Cortex of kidney (tissue), 1 donor: ENCODE results near the gene MBNL2.

Experiments
- DNase-seq: peaks from one replicate; lab custom pipeline; 2025; lab: John Stamatoyannopoulos, UW

The MBNL2 gene

DNA sequence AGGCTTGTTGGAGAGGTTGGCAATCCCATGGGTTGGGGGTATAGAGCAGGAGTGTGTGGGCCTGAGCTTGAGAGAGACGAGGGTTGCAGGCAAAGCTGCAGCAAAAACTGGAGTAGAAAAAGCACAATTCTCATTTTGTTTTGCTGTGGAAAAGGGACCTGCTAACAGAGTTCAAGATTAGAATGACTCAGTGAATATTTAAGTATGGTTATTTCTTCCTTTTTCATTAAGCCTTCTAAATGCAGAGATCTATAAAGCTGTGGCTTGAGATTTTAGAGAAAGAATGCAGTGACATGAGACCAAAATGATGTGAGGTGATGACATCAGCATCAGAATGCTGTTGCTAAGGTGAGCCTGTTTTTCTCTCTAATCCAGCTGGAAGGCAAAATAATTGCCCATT is 10.8 kb upstream of the MBNL2 start:
- DNase-seq: no peak

DNA sequence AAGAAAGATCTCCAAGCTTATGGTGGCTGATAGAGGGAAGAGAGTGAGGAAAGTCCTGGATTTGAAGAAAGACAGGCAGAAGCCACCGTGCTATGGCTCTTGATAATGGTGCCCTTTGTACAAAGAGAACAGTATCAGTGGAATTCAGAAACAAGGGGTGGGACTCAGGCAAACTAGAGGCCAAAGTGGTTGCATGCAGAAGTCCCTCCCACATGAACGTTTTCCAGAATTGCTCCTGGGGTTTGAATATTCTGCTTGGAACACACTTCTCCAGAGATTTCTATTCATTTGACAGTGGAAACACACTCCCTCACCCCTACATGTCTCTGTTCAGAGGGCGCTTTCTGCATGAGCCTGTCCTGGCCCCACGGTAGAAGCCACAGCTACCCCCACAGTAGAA is 10.1 kb upstream of the MBNL2 start:
- no peak for DNase-seq

DNA sequence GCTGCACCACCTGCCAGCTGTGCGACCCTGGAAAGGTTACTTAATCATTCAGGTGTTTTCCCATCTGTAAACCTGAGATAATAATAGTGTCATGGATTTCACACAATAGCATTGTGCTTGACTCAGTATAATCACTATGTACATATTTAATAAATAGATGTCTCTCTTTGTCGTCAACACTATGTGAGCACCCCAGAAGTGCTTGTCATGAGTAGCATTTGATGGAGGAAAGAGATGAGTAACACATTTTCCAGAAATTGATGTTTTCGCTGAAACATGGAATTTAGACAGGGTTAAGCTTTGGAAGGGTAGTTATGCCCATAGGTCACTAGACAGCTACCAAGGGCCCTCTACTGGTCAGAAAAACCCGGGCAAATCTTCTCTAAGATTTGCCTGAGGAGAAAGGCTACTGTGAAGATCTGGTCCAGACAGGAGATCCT is 9.5 kb upstream of the MBNL2 start:
- DNase-seq: no peak

DNA sequence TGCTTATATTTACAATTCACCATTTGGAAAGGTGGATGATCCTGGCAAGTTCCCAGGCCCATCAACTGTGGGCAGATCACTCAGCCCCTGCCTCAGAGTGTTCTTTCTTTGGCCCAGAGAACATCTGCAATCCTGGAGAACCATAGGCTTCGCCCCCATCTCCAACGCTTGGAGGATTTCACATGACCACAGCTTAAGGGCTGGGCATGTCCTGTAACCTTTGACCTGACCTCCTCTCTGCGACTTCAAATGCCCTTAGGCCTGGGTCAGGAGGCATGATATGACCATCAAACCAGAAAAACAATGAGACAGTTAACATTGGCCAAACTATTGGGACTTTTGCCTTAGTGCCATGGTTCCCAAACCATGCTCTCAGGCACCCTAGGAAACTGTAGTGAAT is 7.2 kb upstream of the MBNL2 start:
- no peak for DNase-seq

DNA sequence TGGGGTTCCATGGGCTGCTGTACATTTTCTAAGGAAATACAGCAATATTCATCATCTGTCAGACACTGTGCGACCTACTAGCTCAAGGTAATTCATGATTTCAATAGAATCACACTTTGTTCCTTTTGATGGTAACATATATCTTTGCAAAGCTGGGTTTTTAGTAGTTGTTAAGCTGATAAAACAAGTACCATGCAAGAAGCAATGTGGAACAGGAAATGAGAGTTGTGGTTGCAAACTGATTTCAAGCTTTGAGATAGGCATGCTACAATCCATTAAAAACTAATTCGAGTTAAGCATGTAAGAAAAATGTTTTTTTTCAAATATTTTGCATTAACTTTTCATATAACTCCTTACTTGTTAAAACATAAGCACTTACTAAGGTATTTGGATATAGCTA is 6.8 kb upstream of the MBNL2 start:
- no peak for DNase-seq

DNA sequence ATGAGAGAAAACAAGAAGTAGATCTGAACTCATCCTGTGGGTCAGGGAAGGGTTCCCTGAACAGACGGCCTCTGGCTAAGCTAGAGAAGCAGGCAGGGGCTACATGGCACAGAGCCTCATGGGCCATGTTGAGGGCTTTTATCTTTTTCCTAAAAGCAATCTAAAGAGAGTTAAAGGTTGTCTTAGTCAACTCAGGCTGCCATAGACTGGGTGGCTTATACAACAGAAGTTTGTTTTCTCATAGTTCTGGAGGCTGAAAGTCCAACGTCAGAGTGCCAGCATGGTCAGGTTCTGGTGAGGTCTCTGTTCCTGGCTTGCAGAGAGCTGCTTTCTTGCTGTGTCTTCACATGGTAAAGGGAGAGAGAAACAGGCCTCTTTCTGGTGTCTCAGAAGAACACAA is 2.9 kb upstream of the MBNL2 start:
- no peak for DNase-seq

DNA sequence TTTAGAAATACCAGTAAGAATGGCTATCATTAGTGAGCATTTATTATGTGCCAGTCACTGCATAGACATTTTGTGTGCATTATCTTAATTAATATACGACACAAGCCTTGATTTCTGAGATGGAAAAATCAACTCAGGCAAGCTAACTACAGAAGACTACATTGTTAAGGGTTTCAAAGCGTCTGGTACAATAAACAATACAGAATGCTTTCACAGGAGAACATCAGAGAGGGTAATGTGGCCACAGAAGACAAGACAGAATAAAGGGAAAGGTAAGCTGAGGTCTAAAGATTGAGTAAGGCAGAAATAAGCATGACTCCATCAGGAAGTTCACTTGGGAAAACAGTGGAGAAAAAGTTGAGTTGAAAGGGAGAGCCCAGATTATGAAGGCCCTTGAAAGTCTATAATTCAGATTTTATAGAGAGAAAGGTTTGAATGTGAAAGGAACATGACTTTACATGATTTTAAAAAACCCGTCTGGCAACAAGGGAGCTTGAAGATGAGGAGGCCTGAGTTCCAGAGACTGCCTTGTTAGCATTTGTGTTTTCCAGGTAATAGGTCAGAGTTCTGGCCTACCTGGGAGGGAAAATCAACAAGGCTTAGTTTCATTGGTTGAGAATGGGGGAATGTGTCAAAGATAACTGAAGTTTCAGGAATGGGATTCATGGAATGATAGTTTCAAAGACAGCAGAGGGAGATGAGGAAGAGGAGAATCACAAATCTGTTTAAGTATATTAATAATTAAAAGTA is 1.8 kb upstream of the MBNL2 start:
- DNase-seq: no peak

DNA sequence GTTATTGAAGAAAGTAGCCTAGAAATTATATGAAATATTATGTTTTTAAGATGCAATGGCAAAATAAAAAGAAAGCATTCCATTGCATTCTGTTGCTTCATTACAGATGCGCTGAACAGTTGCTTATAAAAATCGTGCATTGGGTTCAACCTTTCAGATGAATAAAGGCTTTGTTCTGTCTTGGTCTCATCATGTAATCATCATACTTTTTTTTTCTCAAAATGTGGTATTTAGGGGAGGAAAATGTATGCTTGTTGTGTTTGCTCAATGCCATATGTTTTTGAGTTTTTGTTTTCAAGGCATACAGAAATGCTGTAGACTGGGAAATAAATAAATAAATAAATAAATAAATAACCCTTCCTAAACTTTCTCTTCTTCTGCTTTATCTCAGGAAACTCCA is 1.1 kb upstream of the MBNL2 start:
- DNase-seq: no peak

DNA sequence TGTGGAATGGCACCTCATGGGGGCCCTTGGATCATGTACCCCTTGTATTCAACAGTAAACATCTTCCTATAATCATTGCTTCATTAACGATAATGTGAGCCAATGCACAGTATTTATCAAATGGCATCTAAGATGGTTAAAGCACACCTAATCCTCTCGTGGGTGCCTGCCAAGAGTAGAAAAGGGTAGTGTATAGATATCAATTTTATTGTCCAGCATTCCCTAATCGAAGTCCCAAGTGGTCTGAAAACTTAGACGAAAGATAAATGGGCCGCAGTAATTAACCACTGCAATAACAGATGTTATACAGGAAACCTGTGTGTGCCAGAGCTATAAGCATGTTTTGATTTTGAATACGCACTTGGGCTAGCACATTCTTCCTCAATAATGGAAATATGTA is 667 bp upstream of the MBNL2 start:
- no peak for DNase-seq

DNA sequence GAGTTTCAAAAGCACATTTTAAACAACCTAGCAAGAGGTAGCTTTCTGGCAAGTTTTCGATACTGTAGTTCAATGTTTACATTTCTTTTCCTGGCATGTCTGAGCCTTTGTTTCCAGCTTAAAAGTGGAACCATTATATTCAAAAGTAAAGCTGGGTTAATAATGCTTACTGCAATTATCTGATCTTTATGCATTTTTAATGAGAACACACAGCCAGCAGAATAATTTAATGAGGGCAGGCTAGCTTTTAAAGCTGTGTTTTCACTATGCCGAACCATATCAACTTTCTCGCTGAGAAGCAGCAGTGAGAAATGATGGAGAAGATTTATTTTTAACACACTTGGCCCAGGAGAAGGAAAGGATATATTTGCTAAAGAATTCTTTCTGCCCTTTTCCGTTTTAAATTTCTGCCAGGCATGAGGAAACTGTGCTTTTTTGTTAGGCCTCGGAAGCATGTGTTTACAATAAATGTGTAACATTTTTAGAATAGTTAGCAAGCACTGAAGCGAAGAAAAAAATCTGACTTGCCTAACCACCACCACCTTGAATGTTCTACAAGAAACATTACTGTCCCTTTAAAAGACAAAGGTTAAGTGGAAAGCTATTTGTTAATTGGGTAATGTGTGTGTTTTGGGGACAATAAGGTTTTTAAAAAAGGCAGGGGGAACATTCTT is 1.0 kb downstream of the MBNL2 start:
- DNase-seq: no peak

DNA sequence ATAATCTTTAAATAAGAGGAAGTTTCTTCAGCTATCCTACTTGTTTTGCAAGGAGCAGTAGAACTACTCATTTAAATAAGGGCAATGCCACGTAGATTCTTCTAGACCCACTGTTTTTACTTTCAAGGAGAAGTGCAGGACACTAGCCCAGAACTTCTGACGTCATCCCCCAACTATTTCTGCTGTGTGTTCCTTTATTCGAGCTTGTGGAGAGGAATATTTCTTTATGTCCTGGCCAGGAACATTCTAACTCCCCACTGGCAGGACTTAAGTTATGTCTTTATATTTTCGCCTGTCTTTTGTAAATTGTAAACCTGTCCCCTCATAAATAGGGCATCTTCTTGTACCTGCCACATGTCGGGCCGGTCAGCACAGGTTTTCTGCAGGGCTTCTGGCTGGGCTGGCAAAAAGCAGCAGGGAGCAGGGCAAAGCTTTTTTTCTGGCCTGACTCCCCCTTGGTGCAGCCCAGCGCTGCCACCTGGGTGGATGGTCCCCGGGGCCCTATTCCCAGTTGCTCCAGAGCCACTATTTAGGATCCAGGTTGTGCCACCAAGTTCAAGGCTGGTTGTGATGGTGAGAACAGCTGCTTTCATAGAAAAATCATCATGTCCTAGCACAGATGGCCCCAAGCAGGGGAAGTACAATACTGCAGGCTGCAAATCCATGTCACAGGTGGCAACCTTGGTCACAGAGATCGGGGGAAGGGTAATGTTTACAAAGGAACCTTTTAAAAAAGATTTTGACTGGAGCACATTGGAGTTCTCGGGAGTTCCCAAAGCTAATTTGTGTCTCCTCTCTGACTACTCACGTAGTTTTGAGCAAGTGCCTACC is 1.8 kb downstream of the MBNL2 start:
- no peak for DNase-seq

DNA sequence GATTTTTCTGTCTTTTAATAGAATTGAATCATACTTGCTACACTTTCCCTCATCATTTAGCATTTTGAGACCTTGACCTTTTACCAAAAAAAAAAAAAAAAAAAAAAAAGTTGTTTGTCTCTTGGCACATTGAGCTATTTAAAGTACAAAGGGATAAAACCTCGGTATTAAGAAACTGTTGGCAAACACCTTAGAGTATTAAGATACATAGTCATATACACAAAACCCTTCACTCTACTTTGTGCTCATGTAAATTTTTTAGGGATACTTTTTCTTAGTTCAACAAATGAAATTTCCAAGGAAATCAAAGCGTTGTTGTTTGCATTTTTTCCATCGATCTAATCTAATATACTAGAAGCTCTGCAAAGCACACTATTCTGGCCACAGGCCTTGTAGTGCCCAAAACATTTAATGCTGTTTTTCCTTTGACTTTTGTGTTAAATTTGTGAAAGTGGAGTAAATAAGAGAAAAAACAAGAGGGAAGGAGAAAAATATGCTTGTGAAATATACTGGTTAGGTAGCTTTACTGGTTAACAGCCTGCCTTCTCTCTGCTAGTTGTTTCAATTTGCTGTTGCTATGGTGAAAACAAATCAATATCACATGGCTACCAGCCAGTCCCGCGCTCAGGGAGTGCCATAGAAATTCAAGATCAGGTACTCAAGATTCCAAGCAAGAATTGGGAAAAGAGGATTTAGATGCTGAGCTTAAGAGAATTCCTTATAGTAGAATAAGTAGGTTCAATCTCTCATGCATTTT is 2.6 kb downstream of the MBNL2 start:
- no peak for DNase-seq

DNA sequence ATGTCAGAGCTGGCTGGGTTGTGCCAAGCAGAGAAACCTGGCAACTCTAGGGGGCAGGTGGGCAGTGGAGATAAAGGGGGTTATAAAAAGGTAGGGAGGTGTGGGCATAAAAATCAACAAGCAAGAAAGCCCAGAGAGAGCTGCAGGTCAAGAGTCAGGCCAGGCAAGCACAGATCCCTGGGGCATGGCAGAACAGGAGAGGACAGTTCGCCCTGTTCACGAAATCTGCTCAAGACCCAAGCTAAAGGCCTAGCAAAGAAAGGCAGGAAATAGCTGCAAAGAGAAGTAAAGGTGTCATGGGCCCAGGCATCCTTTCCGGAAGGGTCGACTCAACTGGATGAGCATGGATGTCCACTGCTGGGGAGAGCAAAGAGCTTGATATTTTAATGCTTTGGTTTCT is 3.4 kb downstream of the MBNL2 start:
- no peak for DNase-seq

DNA sequence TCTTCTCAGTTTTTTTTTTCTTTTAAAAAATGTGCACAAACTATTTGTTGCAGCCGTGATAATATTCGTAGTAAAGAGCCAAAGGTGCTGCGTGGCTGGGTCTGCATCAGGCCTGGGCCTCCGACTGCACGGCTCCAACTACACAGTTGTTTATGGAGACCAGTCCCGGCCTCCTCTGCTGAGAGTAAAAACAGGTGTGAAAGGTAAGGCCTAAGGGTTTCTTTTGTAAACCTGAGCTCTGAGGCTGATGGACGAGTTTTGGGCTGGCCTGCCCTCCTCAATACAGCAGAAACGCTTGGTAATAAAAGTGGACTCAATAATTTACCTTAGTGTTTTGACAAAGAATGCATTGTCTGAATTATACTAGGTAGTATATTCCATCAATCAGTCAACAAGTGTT is 3.9 kb downstream of the MBNL2 start:
- DNase-seq: no peak

DNA sequence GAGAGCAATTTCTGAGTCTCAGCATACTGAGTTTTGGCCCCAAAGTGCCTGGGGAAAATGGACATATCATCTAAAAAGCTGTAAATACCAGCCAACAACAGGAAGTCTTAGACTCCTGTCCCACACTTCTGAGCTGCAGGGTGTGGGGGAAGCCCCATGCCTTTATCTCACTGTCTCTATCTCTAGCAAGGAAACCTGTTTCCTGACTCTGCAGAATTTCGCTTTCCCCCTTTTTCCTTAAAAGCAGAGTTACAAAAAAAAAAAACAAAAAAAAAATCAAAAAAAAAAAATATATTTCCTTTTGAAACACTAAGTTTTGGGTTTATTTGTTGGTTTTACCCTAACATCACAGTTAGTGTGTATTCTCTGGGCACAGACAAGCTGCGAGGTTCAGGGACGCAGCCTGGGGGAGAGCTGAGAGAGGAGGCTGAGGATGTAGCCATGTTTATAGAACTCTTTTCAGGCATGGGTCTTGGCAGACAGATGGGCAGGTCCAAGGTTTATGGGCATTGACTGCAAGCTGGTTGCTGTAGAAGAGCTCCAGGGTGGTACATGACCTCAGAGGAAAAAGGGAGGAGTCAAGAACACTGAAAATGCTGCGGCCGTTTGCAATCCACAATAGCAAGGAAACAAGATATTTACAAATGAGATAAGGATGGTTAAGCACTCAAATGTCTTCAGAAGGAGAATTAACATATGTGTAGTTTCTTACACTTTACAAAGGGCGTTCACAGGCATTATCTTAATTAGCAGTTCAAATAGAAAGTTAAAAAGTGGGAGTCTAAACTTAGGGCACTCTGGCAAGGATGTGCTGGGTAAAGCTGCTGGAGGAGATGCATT is 4.9 kb downstream of the MBNL2 start:
- DNase-seq: no peak

DNA sequence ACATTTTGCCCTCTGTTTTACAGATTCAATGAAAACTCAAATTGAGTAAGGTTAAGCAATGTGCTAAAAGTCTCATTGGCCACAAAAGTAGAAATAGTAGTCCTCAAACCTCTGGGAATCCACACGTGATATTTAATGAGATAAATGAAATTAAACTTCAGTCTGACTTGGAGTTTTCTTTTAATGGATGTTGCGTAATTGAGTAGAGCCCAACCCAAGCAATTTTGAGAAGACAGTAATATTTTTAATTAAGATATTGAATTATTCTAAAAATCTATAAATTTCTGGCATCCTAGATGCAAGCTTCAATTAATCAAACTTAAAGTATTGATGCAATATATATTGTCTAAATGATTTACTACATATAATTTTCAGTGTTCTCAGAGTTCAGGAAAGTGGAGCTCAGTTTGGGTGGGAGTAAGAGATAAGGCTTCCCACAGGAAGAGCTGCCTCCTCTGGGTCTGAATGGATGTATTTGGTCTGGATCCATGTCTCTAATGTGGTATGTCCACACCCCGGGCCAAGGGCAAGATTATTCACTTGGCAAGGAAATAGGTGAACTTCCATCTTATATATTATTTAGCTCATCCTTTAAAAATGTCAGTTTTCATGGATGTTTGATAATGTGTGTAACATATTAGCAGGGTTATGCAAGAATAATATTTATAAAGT is 6.9 kb downstream of the MBNL2 start:
- no peak for DNase-seq

DNA sequence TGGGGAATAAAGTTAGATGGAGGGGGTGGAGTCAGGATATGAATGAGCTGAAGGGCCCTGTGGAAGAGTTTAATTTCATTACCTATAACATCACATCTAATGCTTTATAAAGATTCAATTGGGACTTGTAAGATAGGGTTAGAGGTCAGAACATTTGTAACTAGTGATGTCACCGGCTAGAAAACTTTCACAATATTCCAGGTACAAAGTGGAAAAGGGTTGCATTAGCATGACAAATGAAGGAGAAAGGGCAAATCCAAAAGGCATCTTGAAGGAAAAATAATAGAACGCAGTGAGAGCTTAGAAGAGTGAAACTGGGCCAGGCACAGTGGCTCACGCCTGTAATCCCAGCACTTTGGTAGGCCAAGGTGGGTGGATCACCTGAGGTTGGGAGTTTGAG is 7.6 kb downstream of the MBNL2 start:
- no peak for DNase-seq

DNA sequence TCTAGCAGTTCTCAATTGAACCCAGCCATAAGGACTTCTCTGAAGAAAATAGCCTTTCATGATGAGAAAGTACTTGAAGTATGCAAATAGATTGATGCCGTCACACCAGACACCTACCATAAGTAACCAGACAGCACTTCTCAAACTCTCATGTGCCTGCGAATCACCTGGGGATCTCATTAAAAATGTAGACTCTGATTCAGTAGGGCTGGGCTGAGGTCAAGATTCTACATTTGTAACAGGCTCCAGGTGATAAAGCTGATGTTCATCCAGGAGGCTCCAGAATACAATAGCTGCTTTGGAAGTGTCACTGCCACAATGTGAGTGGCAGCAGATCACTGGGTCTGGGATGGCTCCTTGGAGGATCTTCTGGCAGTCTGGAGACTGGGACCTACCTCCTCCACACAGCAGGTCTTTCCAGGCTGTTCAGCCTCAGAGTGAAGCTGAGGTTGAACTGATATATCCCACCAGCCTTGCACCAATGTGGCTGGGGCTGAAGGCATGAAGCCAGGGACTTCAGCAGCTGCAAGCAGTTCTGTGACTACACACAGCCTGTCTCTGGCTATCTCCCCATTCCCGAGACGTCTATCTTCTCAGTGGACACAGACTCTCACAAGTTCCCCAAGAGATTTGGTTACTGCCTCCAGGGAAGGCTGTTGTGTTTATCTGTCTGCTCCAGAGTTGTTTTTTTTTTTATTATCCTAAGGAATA is 9.1 kb downstream of the MBNL2 start:
- DNase-seq: no peak

DNA sequence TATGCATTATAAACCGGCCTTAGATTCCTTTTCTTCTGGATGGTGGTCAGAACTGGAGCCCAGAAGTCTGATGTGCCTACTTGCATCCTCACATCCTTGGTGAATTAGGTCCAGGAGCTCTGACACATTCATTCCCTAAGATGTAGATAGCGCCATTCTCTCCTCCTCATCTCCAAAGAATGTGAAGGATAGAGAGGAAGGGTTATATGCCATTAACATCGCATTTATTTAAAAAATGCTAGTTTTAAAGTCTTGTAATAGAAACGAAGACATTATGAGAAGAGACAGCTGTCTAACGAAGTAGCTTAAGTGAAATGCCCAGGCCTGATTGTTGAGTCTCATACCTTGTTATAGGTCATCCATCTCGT is 9.7 kb downstream of the MBNL2 start:
- no peak for DNase-seq

DNA sequence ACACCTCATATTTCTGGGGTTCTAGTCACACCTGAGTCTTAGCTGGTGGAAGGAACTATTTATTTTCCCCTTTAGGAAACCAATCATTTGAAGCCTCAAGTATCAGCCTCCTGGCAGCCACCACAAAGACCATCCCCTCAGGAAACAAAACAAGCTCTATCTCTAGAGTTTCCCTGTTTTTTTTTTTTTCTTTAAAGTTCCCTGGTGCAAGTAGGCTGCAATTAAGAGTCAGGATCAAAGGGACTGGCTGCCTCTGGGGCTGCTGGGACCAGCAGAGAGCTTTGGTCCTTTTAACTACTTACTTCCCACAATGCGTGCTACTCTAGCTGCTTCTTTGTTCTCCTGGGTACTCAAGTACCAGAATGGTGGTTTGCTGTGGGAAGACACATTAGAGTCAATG is 11.4 kb downstream of the MBNL2 start:
- no peak for DNase-seq
